ENCODE measurements around the gene RPS29. TPM values are rescaled to one million over a fixed set of nuclear protein-coding genes. Genes with fewer than 3 reads are reported as not detected.
"Not testable (repeated sequence)": the region's sequence is repeated elsewhere in the genome, so short reads cannot be mapped to it uniquely, and the experiment has no call there.

RPS29 gene
- 1,314 TPM for polyA plus RNA-seq (ENCODE audit: insufficient read length)
- long read RNA-seq, donor 1, full-length matches to known transcripts: 2,548 of 2,565 reads
- long read RNA-seq, donor 1, partial matches to known transcripts: 17 of 2,565 reads
- long read RNA-seq, donor 1, other reads (novel, unspliced or antisense): 0 of 2,565 reads
- long read RNA-seq, donor 2, full-length matches to known transcripts: 2,030 of 2,041 reads
- long read RNA-seq, donor 2, partial matches to known transcripts: 11 of 2,041 reads
- long read RNA-seq, donor 2, other reads (novel, unspliced or antisense): 0 of 2,041 reads
- long read RNA-seq, donor 3, full-length matches to known transcripts: 1,474 of 1,492 reads
- long read RNA-seq, donor 3, partial matches to known transcripts: 10 of 1,492 reads
- long read RNA-seq, donor 3, other reads (novel, unspliced or antisense): 8 of 1,492 reads
- long read RNA-seq, donor 4, full-length matches to known transcripts: 1,229 of 1,244 reads
- long read RNA-seq, donor 4, partial matches to known transcripts: 15 of 1,244 reads
- long read RNA-seq, donor 4, other reads (novel, unspliced or antisense): 0 of 1,244 reads
- long read RNA-seq, donor 5, full-length matches to known transcripts: 3,783 of 3,798 reads
- long read RNA-seq, donor 5, partial matches to known transcripts: 15 of 3,798 reads
- long read RNA-seq, donor 5, other reads (novel, unspliced or antisense): 0 of 3,798 reads
- long read RNA-seq, donor 6, full-length matches to known transcripts: 3,251 of 3,279 reads
- long read RNA-seq, donor 6, partial matches to known transcripts: 28 of 3,279 reads
- long read RNA-seq, donor 6, other reads (novel, unspliced or antisense): 0 of 3,279 reads
- long read RNA-seq, donor 7, full-length matches to known transcripts: 4,204 of 4,204 reads
- long read RNA-seq, donor 7, partial matches to known transcripts: 0 of 4,204 reads
- long read RNA-seq, donor 7, other reads (novel, unspliced or antisense): 0 of 4,204 reads
- long read RNA-seq, donor 8, full-length matches to known transcripts: 1,010 of 1,010 reads
- long read RNA-seq, donor 8, partial matches to known transcripts: 0 of 1,010 reads
- long read RNA-seq, donor 8, other reads (novel, unspliced or antisense): 0 of 1,010 reads

DNA sequence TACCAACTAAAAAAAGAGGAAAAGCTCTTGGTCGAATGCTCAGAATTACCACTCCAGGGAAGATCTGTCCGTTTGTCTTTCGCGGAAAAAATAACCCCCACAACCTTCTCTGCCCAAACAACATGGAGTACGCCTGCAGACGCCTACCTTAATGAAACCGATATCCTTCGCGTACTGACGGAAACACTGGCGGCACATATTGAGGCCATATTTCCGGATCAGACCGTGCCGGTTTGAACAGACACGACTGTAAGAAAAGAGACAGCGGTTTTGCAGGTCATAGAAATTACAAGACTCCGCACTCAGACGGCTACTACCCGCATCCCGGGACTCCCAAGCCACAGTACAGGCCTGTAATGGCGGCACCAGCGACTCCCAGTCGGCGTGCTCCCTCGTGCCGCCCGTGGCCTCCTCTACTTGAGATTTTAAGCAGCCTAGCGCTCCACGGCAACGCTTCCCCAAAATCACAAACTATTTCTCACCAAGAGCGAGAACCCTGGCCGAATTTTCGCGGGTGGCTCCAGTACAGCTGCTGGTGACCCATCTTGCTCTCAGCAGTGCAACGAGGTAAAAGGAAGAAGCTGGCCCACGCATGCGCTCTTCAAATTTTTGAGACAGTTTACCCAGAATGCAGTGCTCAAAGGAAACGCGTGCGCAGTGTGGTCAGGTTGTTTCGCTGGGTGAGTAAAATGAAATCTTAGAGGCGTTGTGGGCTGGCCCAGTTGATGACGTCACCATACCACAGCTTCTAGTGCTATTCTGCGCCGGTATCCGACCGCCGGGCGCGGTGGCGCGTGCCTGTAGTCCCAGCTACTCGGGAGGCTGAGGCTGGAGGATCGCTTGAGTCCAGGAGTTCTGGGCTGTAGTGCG is at the start of gene RPS29:
Gene RPS29, minus strand, starts transcription at position 578 of the 870 bp plus-strand sequence. Its CDS starts 34 bp downstream, at position 544.
- DNase-seq: peak; percentile 100

GRCh38 chr14:49634547-49635334 is 48.6 kb upstream of the RPS29 start, which contains the start of gene DNAAF2:
Gene DNAAF2 (minus strand): TSS chr14:49635244. CDS start chr14:49635149, 95 bp downstream.
- peak; percentile 85 for DNase-seq

GRCh38 chr14:49633640-49634546 is 47.7 kb upstream of the RPS29 start:
- DNase-seq: peak; percentile 95

DNA sequence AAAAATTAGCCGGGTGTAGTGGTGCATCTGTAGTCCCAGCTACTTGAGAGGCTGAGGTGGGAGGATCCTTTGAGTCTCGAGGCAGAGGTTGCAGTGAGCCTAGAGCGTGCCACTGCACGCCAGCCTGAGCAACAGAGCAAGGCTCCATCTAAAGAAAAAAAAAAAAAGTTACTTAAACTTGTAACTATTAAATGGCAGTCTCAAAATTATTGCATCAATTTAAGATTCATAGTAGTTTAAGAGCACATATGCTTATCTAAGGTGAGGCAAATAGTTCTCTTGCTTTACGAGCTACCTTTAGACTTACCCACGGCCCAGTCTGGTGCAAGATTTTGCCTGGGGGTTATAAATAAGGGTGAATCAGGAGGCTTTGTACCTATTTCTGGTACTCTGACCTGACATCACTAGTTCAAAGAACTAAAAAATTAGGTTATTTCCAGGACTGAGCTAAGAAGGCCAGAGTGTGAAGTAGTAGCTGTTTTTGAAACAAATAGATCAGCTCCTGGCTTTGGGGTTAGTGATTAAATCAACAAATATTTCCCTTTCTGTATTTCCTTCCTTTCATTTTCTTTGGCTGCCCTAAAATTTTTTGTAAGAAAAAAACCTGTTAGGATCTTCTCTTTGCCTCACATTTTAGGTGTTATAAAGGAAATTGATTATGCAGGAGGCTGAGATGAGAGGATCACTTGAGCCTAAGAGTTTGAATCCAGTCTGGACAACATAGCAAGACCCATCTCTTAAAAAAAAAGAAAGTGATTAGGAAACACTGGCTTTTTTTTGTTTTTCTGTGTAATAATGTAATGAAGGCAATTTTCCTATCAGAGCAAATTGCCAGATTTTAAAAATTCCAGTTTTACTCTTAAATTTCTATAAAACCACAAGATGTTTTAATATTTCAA is 38.0 kb upstream of the RPS29 start:
- DNase-seq: no peak

DNA sequence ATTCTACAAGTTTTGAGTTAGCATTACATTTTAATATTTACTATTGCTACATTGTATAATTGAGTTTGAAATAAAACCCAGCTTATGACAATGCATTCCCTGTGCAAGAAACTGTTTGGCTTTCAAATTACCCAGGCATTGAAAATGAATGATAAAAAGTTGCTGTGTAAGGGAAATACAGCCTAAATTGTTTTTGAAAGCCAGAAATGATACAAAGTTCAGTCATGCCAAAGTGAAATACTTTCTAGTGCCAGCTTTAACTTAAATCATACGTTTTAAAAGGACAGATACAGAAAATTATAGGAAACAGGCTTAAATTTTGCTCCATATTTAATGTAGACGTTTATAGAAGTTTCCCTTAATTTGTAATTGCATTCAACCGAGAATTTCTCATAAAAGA is 37.2 kb upstream of the RPS29 start:
- no peak for DNase-seq

DNA sequence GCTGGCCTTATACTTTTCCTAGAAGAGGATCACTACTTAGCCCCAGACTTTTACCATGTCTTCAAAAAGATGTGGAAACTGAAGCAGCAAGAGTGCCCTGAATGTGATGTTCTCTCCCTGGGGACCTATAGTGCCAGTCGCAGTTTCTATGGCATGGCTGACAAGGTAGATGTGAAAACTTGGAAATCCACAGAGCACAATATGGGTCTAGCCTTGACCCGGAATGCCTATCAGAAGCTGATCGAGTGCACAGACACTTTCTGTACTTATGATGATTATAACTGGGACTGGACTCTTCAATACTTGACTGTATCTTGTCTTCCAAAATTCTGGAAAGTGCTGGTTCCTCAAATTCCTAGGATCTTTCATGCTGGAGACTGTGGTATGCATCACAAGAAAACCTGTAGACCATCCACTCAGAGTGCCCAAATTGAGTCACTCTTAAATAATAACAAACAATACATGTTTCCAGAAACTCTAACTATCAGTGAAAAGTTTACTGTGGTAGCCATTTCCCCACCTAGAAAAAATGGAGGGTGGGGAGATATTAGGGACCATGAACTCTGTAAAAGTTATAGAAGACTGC is 35.9 kb upstream of the RPS29 start:
- no peak for DNase-seq

DNA sequence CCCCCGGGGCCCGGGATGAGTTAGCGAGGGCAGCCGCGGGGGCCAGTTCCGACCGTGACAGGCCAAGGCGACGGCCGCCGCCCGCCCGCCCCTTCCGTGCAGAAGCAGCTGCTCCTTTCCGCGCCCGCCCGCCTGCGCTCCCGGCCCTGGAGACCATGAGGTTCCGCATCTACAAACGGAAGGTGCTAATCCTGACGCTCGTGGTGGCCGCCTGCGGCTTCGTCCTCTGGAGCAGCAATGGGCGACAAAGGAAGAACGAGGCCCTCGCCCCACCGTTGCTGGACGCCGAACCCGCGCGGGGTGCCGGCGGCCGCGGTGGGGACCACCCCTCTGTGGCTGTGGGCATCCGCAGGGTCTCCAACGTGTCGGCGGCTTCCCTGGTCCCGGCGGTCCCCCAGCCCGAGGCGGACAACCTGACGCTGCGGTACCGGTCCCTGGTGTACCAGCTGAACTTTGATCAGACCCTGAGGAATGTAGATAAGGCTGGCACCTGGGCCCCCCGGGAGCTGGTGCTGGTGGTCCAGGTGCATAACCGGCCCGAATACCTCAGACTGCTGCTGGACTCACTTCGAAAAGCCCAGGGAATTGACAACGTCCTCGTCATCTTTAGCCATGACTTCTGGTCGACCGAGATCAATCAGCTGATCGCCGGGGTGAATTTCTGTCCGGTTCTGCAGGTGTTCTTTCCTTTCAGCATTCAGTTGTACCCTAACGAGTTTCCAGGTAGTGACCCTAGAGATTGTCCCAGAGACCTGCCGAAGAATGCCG is 35.1 kb upstream of the RPS29 start:
- peak; percentile 51 for DNase-seq

- peak; percentile 98 for DNase-seq
These were observed 34.3 kb upstream of the RPS29 start, which contains the start of the genes MGAT2 and RPL36AL for GRCh38 chr14:49620182-49621113. Gene MGAT2 (plus strand): TSS chr14:49620799. CDS start chr14:49621269, 470 bp downstream. Gene RPL36AL (minus strand): TSS chr14:49620626. CDS start chr14:49619104, 1,522 bp downstream.

GRCh38 chr14:49619730-49620129 is 33.5 kb upstream of the RPS29 start:
- no peak for DNase-seq

DNA sequence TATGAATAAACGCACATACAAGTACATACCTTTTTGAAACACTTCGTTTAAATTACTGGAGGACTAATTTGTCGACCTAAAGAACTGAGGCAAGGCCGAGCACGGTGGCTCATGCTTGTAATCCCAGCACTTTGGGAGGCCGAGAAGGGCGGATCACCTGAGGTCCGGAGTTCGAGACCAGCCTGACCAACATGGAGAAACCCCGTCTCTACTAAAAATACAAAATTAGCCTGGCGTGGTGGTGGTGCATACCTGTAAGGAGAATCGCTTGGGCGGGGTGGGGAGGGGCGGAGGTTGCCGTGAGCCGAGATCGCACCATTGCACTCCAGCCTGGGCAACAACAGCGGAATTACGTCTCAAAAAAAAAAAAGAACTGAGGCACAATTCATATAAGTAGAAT is 33.1 kb upstream of the RPS29 start:
- not testable (repeated sequence) for DNase-seq

DNA sequence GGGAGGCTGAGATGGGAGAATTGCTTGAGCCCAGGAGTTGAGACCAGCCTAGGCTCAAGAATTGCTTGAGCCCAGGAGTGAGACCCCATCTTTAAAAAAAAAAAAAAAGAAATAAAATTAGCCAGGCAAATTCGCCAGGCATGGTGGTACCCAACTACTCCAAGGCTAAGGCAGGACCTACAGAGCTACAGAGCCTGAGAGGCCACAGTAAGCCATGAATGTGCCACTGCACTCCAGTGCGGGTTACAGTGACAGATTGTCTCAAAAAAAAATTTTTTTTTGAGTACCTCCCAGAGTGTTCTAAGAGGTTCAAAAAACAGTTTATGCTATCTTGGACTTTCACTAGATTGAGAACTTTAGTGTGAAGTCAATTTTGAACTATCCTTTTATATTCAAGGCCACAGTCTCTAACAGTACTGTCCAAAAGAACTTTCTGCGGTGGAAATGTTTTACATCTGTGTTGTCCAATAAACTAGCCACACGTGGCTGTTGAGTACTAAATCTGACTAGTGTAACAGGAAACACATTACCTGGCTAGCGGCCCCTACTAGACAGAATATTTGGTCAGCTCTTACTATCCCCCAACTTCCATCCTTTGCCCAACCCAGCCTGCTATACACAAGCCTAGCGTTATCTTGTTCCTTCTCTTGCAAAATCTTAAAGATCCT is 31.8 kb upstream of the RPS29 start:
- DNase-seq: no peak

- DNase-seq: no peak
These were observed 29.6 kb upstream of the RPS29 start for GRCh38 chr14:49615776-49616175.

GRCh38 chr14:49614196-49614595 is 28.0 kb upstream of the RPS29 start:
- DNase-seq: no peak

DNA sequence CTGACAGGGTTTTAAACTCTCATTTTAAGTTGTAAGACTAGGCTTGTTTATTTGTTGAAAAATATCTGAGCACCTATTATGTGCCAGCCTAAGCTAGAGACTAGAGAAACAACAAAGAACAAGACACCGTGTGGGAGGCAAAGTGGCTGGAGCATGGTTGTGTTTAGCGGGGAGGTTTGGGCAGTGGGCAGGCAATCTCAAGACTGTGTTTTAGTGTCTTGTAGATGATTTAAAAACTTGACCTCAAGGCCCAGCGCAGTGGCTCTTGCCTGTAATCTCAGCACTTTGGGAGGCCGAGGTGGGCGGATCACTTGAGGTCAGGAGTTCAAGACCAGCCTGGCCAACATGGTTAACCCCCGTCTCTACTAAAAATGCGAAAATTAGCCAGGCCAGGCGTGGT is 26.5 kb upstream of the RPS29 start:
- no peak for DNase-seq

GRCh38 chr14:49612251-49612650 is 26.1 kb upstream of the RPS29 start:
- no peak for DNase-seq

All from left kidney (tissue), 8 donors.